Esophagus squamous epithelium (tissue), 4 donors: ENCODE results near the gene METTL25.

ENCODE experiments used
- POLR2A ChIP-seq, 4 donors: fragments of 450-650 bp; IDR thresholded peaks; one replicate each; pipeline ENCODE4 v1.6.1; 2017; ENCODE audit warnings: antibody characterized with exemption in 4 of 4, mild to moderate bottlenecking in 4 of 4, moderate library complexity in 3 of 4
- TF ChIP-seq, protein P1 (sequence below), 6 experiments: fragments of 450-650 bp in 4 of 6; fragments of 200-600 bp in 2 of 6; sonication (generic) in 2 of 6; IDR thresholded peaks; one replicate each; pipeline ENCODE4 v1.5.1; 2016 to 2019; ENCODE audit warnings: antibody characterized with exemption in 6 of 6, mild to moderate bottlenecking in 4 of 6, moderate library complexity in 4 of 6

- no peak for TF ChIP-seq POLR2A (IDR thresholded peaks at IDR 0.05)
- TF ChIP-seq, protein P1, sequence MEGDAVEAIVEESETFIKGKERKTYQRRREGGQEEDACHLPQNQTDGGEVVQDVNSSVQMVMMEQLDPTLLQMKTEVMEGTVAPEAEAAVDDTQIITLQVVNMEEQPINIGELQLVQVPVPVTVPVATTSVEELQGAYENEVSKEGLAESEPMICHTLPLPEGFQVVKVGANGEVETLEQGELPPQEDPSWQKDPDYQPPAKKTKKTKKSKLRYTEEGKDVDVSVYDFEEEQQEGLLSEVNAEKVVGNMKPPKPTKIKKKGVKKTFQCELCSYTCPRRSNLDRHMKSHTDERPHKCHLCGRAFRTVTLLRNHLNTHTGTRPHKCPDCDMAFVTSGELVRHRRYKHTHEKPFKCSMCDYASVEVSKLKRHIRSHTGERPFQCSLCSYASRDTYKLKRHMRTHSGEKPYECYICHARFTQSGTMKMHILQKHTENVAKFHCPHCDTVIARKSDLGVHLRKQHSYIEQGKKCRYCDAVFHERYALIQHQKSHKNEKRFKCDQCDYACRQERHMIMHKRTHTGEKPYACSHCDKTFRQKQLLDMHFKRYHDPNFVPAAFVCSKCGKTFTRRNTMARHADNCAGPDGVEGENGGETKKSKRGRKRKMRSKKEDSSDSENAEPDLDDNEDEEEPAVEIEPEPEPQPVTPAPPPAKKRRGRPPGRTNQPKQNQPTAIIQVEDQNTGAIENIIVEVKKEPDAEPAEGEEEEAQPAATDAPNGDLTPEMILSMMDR (IDR thresholded peaks at IDR 0.05), result no peak
Observed at GRCh38 chr12:82522762-82523161, 164.4 kb downstream of the METTL25 start.
